Large intestine (tissue), 3 donors: ENCODE results near the gene TXNRD2. TPM values are rescaled to one million over a fixed set of nuclear protein-coding genes. Genes with fewer than 3 reads are reported as not detected.
"Not testable (repeated sequence)": the region's sequence is repeated elsewhere in the genome, so short reads cannot be mapped to it uniquely, and the experiment has no call there.

Source experiments
- DNase-seq, 2 donors: peaks; one replicate each; pipeline versions ENCODE4 v3.0.0 to v3.0.0-alpha.2; 2013
- H3K27ac ChIP-seq: one replicate; pipeline ENCODE4 v1.5.1; 2013; ENCODE audit warnings: low read length
- H3K27me3 ChIP-seq: 2 replicates; pipeline ENCODE4 v1.6.1; 2013; ENCODE audit warnings: low read length; ENCODE audit not compliant: control insufficient read depth, insufficient read depth
- H3K36me3 ChIP-seq: 2 replicates; pipeline ENCODE4 v1.6.1; 2013; ENCODE audit warnings: low read length; ENCODE audit not compliant: control insufficient read depth, insufficient read depth
- H3K4me1 ChIP-seq: one replicate; pipeline ENCODE4 v1.6.1; 2013; ENCODE audit warnings: low read length; ENCODE audit not compliant: control insufficient read depth, insufficient read depth
- H3K4me3 ChIP-seq: one replicate; pipeline ENCODE4 v1.5.1; 2013; ENCODE audit warnings: low read length
- H3K9me3 ChIP-seq: one replicate; pipeline ENCODE4 v1.6.1; 2013; ENCODE audit warnings: mild to moderate bottlenecking, low read depth, low read length, moderate library complexity; ENCODE audit not compliant: control insufficient read depth
- WGBS: methylation state at CpG from one replicate; pipeline ENCODE4 v1.1.5; 2013; ENCODE audit warnings: low lambda C conversion rate; ENCODE audit not compliant: insufficient coverage; 5-methylcytosine and 5-hydroxymethylcytosine counted together
- polyA plus RNA-seq: library from polyadenylated mRNA; unstranded; fragments of 120-200 nt; gene quantifications from one replicate; pipeline ENCODE4 v1.2.1, GENCODE V29; 2013

TXNRD2 gene
- polyA plus RNA-seq, 1 donor: 22.5 TPM

- 100% methylated on average over 3 of the region's 21 CpGs for WGBS
- DNase-seq: no peak
These were observed 10.8 kb downstream of the TXNRD2 start for GRCh38 chr22:19930551-19931486.

GRCh38 chr22:19929586-19930550 lies 11.8 kb downstream of the TXNRD2 start:
- no peaks in the 10 kb centered on the region for H3K27me3 ChIP-seq
- no peak overlapping the region for H3K4me3 ChIP-seq
- H3K4me1 ChIP-seq: no peaks in the 10 kb centered on the region
- no peak for DNase-seq
- no peaks in the 10 kb centered on the region for H3K9me3 ChIP-seq
- H3K36me3 ChIP-seq: peaks cover 9% of the 10 kb centered on the region
- H3K27ac ChIP-seq: no peak overlapping the region
- WGBS: no CpG with 5 or more reads among the region's 21 CpGs

More at GRCh38 chr22:19930551-19931486, 10.8 kb downstream of the TXNRD2 start:
- Histone ChIP-seq H3K27me3 (no peaks in the 10 kb centered on the region), H3K4me1 (no peaks in the 10 kb centered on the region), H3K27ac (no peak overlapping the region), H3K4me3 (no peak overlapping the region), H3K36me3 (peaks cover 9% of the 10 kb centered on the region), H3K9me3 (no peaks in the 10 kb centered on the region)

GRCh38 chr22:19928207-19928606 lies 13.4 kb downstream of the TXNRD2 start:
- WGBS: no CpG with 5 or more reads among the region's 11 CpGs
- H3K9me3 ChIP-seq: no peaks in the 10 kb centered on the region
- no peaks in the 10 kb centered on the region for H3K4me1 ChIP-seq
- H3K27me3 ChIP-seq: no peaks in the 10 kb centered on the region
- no peak overlapping the region for H3K4me3 ChIP-seq
- no peak overlapping the region for H3K27ac ChIP-seq
- H3K36me3 ChIP-seq: peaks cover 9% of the 10 kb centered on the region
- DNase-seq: no peak

- Histone ChIP-seq H3K4me1 (no peaks in the 10 kb centered on the region), H3K27ac (no peak overlapping the region), H3K27me3 (no peaks in the 10 kb centered on the region), H3K4me3 (no peak overlapping the region), H3K9me3 (no peaks in the 10 kb centered on the region), H3K36me3 (peaks cover 9% of the 10 kb centered on the region)
- no peak for DNase-seq
- 93% methylated on average over 3 of the region's 7 CpGs for WGBS
These were observed 13.9 kb downstream of the TXNRD2 start for GRCh38 chr22:19927696-19928095.

GRCh38 chr22:19926028-19926427 lies 15.6 kb downstream of the TXNRD2 start:
- H3K27me3 ChIP-seq, H3K9me3 ChIP-seq, DNase-seq, H3K4me1 ChIP-seq, H3K36me3 ChIP-seq, H3K27ac ChIP-seq, H3K4me3 ChIP-seq: not testable (repeated sequence)
- 80% methylated on average over 7 of the region's 11 CpGs for WGBS

- no peaks in the 10 kb centered on the region for H3K27me3 ChIP-seq
- no peaks in the 10 kb centered on the region for H3K4me1 ChIP-seq
- DNase-seq: no peak
- WGBS: no CpG with 5 or more reads among the region's 12 CpGs
- H3K27ac ChIP-seq: no peak overlapping the region
- H3K9me3 ChIP-seq: no peaks in the 10 kb centered on the region
- H3K4me3 ChIP-seq: no peak overlapping the region
- peaks cover 4% of the 10 kb centered on the region for H3K36me3 ChIP-seq
These were observed 17.6 kb downstream of the TXNRD2 start for GRCh38 chr22:19923914-19924513.

GRCh38 chr22:19921544-19922081 lies 20.0 kb downstream of the TXNRD2 start:
- WGBS: no CpG with 5 or more reads among the region's 3 CpGs
- peaks cover 26% of the 10 kb centered on the region for H3K36me3 ChIP-seq

GRCh38 chr22:19919701-19920363 lies 21.8 kb downstream of the TXNRD2 start:
- Histone ChIP-seq H3K4me1 (no peaks in the 10 kb centered on the region), H3K27me3 (no peaks in the 10 kb centered on the region), H3K4me3 (no peak overlapping the region), H3K9me3 (no peaks in the 10 kb centered on the region), H3K27ac (no peak overlapping the region), H3K36me3 (peaks cover 38% of the 10 kb centered on the region)
- no CpG with 5 or more reads among the region's 13 CpGs for WGBS
- DNase-seq: no peak

More at GRCh38 chr22:19921544-19922081, 20.0 kb downstream of the TXNRD2 start:
- H3K4me3 ChIP-seq: no peak overlapping the region
- no peak for DNase-seq
- H3K9me3 ChIP-seq: no peaks in the 10 kb centered on the region
- H3K27ac ChIP-seq: no peak overlapping the region
- no peaks in the 10 kb centered on the region for H3K27me3 ChIP-seq
- no peaks in the 10 kb centered on the region for H3K4me1 ChIP-seq

- no peak overlapping the region for H3K4me3 ChIP-seq
- WGBS: no CpG with 5 or more reads among the region's 23 CpGs
- H3K4me1 ChIP-seq: no peaks in the 10 kb centered on the region
- no peak overlapping the region for H3K27ac ChIP-seq
- H3K27me3 ChIP-seq: no peaks in the 10 kb centered on the region
- no peak for DNase-seq
- no peaks in the 10 kb centered on the region for H3K9me3 ChIP-seq
- H3K36me3 ChIP-seq: peaks cover 51% of the 10 kb centered on the region
These were observed 23.1 kb downstream of the TXNRD2 start for GRCh38 chr22:19918332-19919106.
